ENCODE measurements around the gene TMEM9B. TPM values are rescaled to one million over a fixed set of nuclear protein-coding genes. Genes with fewer than 3 reads are reported as not detected.
A peak's percentile ranks its signal among the peaks of the same experiment; 100 is the strongest.
"Not testable (repeated sequence)": the region's sequence is repeated elsewhere in the genome, so short reads cannot be mapped to it uniquely, and the experiment has no call there.

TMEM9B gene
- 10 to 100 TPM; 17.5 to 19.1 TPM for total RNA-seq

DNA sequence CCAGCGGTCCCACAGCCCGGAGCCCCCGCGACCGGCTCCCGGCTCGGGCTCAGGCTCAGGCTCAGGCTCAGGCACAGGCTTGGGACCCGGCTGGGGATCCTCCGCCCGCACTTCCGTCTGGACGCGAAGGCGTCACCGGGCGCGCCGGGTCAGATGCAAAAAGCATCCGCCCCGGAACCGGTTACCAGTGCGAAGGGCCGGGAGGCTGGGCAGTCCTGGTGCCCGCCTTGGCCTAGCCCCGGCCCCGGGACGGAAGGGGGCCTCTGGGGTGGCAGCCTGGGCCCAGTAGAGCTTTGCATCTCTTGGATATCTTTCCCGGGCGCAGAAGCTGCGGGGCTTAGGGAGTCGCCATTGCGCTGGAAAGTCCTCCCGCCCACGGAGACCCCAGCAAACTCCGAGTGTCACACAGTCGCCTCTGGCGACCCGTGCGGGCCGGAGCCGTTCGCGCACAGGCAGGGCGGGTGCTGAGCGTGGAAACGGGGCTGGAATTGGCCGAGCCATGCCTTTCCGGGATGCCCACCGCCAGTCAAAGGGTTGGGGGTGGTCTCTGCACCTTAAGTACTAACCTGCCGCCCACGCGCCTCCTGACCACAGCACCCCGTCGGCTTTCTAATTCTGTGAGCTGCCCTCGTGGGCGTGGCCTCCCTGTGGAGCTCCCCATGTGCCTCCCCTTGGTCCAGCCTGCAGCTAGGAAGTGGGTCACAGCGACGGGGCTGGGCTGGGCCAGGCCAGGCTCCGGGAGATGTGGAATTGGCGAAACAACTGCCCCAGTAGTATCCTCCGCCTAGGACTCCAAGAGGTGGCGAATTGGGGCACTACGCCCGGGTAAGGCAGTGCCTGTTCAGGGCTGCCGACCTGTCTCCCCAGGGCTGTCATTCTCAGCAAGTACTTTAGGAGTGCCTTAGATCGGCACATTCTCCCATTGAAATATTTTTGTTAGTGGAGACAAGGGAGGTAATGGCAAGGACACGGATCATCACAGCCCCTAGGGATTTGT is at the start of gene TMEM9B:
Gene TMEM9B (minus strand): TSS at position 119 of the 997 bp plus-strand sequence. CDS start 129 bp downstream, outside the sequence.
- Mint-ChIP-seq H3K9me3 (no peaks in the 10 kb centered on the region), H3K36me3 (peaks cover 2% of the 10 kb centered on the region)

DNA sequence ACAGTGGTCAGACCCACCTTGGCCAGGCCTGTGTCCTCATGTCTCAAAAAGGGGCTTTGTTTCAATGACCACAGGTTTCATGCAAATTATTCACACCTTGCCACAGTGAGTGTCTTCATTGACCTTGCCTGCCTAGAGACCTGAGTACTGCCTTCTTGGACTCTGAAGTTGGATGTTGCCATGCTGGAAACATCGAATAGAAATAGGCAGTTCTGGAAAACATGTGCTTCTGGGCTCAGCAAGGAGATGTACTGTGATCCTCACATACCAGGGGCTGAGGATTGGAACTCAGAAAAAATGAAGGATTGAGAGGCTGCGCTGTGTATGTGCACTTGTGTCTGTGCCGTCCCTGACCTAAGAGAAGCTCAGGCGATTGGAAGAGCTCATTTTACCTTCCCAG is 49.1 kb upstream of the TMEM9B start:
- no peak for DNase-seq
- H3K4me3 Mint-ChIP-seq, result no peak overlapping the region
- POLR2A ChIA-PET, result interaction anchor here (0.6 kb wide), 1 partner anchor 98 kb away, joined by 5 read pairs; no protein-coding TSS in a partner anchor
- peaks cover 18% of the 10 kb centered on the region for H3K4me1 Mint-ChIP-seq (ENCODE audit: low read depth)
- no peaks in the 10 kb centered on the region for H3K27me3 Mint-ChIP-seq
- H3K9me3 Mint-ChIP-seq, result peaks cover 4% of the 10 kb centered on the region
- intact Hi-C loops (cut with micrococcal nuclease), result no loop called here
- no peaks in the 10 kb centered on the region for H3K36me3 Mint-ChIP-seq
- H3K27ac Mint-ChIP-seq, result no peak overlapping the region
- CTCF ChIA-PET, result interaction anchor here (1.0 to 6.7 kb wide), 6 partner anchors 20 to 493 kb away, joined by 3 to 235 read pairs (median 26); partner anchors contain the start of gene TMEM9B

More for the DNA sequence above, at the start of gene TMEM9B:
- intact Hi-C loops (cut with micrococcal nuclease), result loop anchor here (1.0 to 5.0 kb wide), 5 partner anchors 37 to 348 kb away; partner anchors contain the start of genes AKIP1 and TMEM41B
- H3K4me1 Mint-ChIP-seq (ENCODE audit: low read depth), result peaks cover 32% of the 10 kb centered on the region
- no peaks in the 10 kb centered on the region for H3K27me3 Mint-ChIP-seq
- H3K27ac Mint-ChIP-seq, result peak within 1 kb of the TSS; percentile 90
- ChIA-PET POLR2A (interaction anchor here (0.7 to 2.6 kb wide), 7 partner anchors 39 to 496 kb away, joined by 3 to 21 read pairs (median 8); partner anchors contain the start of genes AKIP1, IPO7, NRIP3 and RPL27A), CTCF (interaction anchor here (0.7 to 2.5 kb wide), 9 partner anchors 49 to 542 kb away, joined by 3 to 30 read pairs (median 3); partner anchors contain the start of genes RPL27A and TRIM66)
- DNase-seq, result peak; percentile 90
- peak within 1 kb of the TSS; percentile 94 for H3K4me3 Mint-ChIP-seq

DNA sequence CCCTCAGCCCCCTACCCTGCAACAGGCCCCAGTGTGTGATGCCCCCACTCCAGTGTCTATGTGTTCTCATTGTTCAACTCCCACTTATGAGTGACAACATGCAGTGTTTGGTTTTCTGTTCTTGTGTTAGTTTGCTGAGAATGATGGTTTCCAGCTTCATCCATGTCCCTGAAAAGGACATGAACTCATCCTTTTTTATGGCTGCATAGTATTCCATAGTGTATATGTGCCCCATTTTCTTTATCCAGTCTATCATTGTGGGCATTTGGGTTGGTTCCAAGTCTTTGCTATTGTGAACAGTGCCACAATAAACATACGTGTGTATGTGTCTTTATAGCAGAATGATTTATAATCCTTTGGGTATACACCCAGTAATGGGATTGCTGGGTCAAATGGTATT is 45.3 kb upstream of the TMEM9B start:
- H3K4me3 Mint-ChIP-seq; H3K27ac Mint-ChIP-seq; H3K4me1 Mint-ChIP-seq (ENCODE audit: low read depth); POLR2A ChIA-PET; intact Hi-C loops (cut with micrococcal nuclease); H3K36me3 Mint-ChIP-seq; H3K9me3 Mint-ChIP-seq; DNase-seq: not testable (repeated sequence)
- peaks cover 11% of the 10 kb centered on the region for H3K27me3 Mint-ChIP-seq
- CTCF ChIA-PET, result interaction anchor here (2.0 kb wide), 1 partner anchor 128 kb away, joined by 10 read pairs; no protein-coding TSS in a partner anchor

DNA sequence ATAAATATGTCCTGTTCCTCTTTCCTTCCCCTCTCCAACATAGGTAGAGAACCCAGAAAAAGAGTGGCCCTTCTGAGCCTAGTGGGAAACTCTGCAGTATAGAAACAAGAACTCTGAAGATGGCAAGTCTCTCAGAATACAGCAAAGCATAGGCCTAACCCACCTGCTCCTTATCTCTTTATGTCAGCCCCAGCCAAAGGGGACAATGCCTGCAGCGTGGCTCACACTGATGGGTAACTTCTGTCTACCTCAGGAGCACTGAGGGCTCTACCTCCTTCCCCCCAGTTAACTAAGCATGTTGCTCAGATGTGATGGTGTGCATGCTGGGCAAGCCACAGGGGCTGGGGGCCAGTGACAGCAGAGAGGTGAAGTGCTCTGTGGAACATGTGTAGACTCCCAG is 44.4 kb upstream of the TMEM9B start:
- intact Hi-C loops (cut with micrococcal nuclease), result no loop called here
- CTCF ChIA-PET, result no interaction called here
- Mint-ChIP-seq H3K27ac (no peak overlapping the region), H3K4me3 (no peak overlapping the region), H3K27me3 (peaks cover 11% of the 10 kb centered on the region), H3K36me3 (no peaks in the 10 kb centered on the region), H3K9me3 (peaks cover 4% of the 10 kb centered on the region), H3K4me1 (ENCODE audit: low read depth) (peaks cover 6% of the 10 kb centered on the region)
- no peak for DNase-seq
- POLR2A ChIA-PET, result no interaction called here

DNA sequence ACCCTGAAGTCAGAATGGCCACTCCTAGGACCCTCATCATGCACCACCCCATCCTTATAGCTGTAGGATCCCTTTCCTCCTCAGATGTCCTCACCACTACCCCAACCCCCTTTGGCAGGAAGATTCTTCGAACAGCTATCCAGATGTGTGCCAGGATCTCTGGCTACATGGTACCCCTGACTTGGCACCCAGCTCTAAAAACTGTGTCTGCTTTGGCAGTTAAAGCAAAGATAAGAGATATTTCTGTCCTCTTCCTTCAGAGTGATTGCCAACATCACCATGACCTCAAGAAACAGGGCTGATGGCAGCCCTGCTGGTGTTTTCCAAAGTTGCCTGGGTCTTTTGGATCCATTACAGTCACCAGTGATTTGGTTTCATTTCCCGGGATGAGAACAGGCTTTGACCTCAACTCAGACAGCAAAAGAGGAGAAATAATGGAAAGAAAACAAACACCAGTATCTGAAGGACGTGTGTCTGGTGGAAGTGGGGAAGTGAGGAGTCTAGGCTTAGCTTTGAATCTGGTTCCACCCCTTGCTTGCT is 43.8 kb upstream of the TMEM9B start:
- ChIA-PET CTCF (interaction anchor here (1.1 to 1.4 kb wide), 2 partner anchors 9 to 499 kb away, joined by 3 to 4 read pairs; no protein-coding TSS in a partner anchor), POLR2A (no interaction called here)
- no peaks in the 10 kb centered on the region for H3K36me3 Mint-ChIP-seq
- DNase-seq, result no peak
- H3K27ac Mint-ChIP-seq, result no peak overlapping the region
- peaks cover 4% of the 10 kb centered on the region for H3K9me3 Mint-ChIP-seq
- H3K4me1 Mint-ChIP-seq (ENCODE audit: low read depth), result peaks cover 9% of the 10 kb centered on the region
- intact Hi-C loops (cut with micrococcal nuclease), result no loop called here
- no peak overlapping the region for H3K4me3 Mint-ChIP-seq
- H3K27me3 Mint-ChIP-seq, result peaks cover 14% of the 10 kb centered on the region

DNA sequence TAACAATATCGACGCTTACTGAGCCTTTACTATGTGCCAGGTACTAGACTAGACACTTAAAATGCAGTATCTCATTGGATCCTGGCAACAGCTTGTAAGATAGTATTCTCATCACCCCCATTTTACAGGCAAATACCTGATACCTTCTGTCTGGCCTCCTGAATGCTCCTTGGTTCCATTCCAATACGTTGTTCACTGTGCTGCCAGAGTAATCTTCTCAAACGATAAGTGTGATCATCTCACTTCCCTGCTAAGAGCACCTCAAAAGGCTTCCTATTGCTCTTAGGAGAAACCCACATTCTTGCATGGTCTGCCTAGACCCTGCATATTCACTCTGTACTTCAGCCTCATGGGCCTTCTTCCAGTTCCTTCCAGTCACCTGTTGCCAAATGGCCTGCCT is 40.8 kb upstream of the TMEM9B start:
- ChIA-PET POLR2A (no interaction called here), CTCF (interaction anchor here (2.2 kb wide), 1 partner anchor 11 kb away, joined by 11 read pairs; no protein-coding TSS in a partner anchor)
- no peak for DNase-seq
- Mint-ChIP-seq H3K9me3 (peaks cover 3% of the 10 kb centered on the region), H3K4me3 (peak overlapping the region; percentile 30), H3K27me3 (peaks cover 28% of the 10 kb centered on the region), H3K36me3 (no peaks in the 10 kb centered on the region), H3K27ac (no peak overlapping the region), H3K4me1 (ENCODE audit: low read depth) (peaks cover 27% of the 10 kb centered on the region)
- intact Hi-C loops (cut with micrococcal nuclease), result no loop called here

DNA sequence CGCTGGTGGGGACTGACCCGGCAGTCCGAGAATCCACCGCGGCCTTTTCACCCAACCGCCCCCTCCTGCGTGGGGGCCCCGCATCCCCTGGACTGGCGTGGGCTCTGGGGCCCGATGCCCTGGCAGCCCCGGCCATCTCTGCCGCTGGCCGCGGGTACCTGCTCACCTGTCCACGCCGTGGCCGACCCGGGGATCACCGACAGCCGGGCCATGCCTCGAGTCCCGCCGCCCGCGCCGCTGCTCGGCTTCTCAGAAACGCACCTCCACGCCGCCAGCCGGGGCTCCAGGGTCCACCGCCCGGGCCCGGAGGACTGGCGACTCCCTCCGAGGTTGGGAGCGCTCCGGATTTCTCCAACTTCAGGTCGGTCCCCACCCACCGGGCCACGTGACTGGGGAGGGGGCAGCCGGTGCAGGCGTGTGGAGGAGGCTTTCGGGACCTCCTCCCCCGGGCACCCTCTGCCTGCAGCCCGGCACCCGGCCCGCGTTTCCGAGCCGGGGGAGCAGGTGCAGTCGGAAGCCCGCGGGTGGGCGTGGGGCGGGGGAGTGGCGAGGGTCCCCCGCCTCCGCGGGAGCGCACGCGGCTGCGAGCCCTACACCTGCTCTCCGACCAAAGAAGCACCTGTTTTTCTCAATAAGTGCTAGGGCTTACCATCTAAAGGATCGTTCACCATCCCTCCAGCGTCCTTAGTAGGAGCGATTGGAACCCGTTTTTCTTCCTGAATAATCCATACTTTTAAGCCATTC is 40.1 kb upstream of the TMEM9B start:
- ChIA-PET CTCF (interaction anchor here (1.0 to 2.3 kb wide), 2 partner anchors 11 to 502 kb away, joined by 3 to 16 read pairs; no protein-coding TSS in a partner anchor), POLR2A (interaction anchor here (1.1 to 1.4 kb wide), 2 partner anchors 39 to 133 kb away, joined by 4 read pairs; no protein-coding TSS in a partner anchor)
- no peaks in the 10 kb centered on the region for H3K36me3 Mint-ChIP-seq
- DNase-seq, result peak; percentile 21
- H3K27ac Mint-ChIP-seq, result no peak overlapping the region
- H3K27me3 Mint-ChIP-seq, result peaks cover 32% of the 10 kb centered on the region
- intact Hi-C loops (cut with micrococcal nuclease), result loop anchor here (5.0 kb wide), 1 partner anchor 458 kb away; the partner anchor contains the start of gene ZNF143
- peaks cover 27% of the 10 kb centered on the region for H3K4me1 Mint-ChIP-seq (ENCODE audit: low read depth)
- peak overlapping the region; percentile 30 for H3K4me3 Mint-ChIP-seq
- H3K9me3 Mint-ChIP-seq, result no peaks in the 10 kb centered on the region

DNA sequence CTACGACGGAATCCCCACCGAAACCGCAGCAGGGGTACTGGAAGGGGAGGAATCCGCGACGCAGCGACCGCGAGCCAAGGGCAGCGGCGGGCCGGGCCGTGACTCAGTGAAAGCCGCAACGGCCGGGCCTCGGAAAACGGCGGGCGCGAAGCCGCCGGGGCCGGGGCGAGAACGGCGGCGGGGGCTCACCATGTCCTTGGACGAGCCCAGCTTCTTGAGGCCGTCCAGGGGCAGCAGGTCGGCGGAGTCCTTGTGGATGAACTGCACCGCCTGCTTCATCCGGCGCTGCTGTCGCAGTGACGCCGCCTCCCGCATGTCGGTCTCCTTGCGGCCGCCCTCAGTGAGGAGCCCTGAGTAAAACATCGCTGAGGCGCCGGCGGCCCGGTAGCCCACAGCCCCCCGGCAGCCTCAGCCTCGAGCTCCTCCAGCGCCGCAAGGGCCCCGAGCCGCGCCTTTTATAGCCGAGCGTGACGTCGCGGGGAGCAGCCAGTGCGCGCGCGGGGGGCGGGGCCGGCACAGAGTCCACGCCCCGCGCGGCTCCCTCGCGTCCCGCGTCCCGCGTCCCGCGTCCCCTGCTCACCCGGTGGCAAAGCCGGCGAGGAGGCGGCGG is 39.4 kb upstream of the TMEM9B start, which contains the start of gene NRIP3:
Gene NRIP3 (minus strand): TSS at position 429 of the 610 bp plus-strand sequence. CDS start 66 bp downstream, at position 363.
- peaks cover 36% of the 10 kb centered on the region for H3K27me3 Mint-ChIP-seq
- peaks cover 27% of the 10 kb centered on the region for H3K4me1 Mint-ChIP-seq (ENCODE audit: low read depth)
- no peaks in the 10 kb centered on the region for H3K36me3 Mint-ChIP-seq
- no peaks in the 10 kb centered on the region for H3K9me3 Mint-ChIP-seq
- CTCF ChIA-PET, result interaction anchor here (1.0 to 2.3 kb wide), 2 partner anchors 12 to 503 kb away, joined by 3 to 16 read pairs; no protein-coding TSS in a partner anchor
- peak within 1 kb of the TSS; percentile 70 for H3K4me3 Mint-ChIP-seq
- intact Hi-C loops (cut with micrococcal nuclease), result loop anchor here (1.0 to 5.0 kb wide), 3 partner anchors 134 to 459 kb away; partner anchors contain the start of genes DENND5A and ZNF143
- peak; percentile 74 for DNase-seq
- H3K27ac Mint-ChIP-seq, result no peak within 1 kb of the TSS
- POLR2A ChIA-PET, result interaction anchor here (1.1 to 1.4 kb wide), 2 partner anchors 39 to 134 kb away, joined by 4 read pairs; no protein-coding TSS in a partner anchor

DNA sequence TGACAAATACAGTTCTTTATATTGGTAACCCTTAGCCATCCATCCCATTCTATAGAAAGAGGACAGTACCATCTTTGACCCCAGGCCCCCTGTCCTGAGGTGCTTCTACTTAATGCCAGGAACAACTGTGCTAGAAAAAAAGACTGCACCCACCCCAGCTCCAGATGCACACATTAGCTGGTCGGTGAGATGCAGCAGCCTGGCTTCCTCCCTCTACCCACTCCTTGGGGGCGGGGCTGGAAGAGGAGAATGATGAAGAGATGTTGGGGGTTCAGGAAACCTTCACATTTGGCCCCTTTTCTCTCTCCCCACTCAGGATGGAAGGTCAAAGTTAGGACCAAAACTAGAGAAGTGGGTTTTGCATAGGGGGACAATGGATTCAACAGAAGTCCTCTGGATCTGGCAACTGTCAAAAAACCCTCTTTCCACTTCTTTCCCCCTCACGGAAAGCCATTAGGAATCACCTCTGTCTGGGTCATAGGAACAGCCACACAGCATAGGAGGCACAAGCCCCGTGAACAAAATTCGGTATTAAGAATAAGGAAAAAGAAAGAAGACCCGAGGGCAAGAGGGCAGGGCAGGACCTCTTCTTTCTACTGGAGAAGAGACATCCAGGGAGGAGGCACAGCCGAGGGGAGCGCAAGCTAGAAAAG is 38.8 kb upstream of the TMEM9B start:
- H3K9me3 Mint-ChIP-seq, result no peaks in the 10 kb centered on the region
- H3K4me3 Mint-ChIP-seq, result peak overlapping the region; percentile 70
- no peaks in the 10 kb centered on the region for H3K36me3 Mint-ChIP-seq
- H3K27ac Mint-ChIP-seq, result no peak overlapping the region
- intact Hi-C loops (cut with micrococcal nuclease), result loop anchor here (1.0 to 5.0 kb wide), 3 partner anchors 134 to 459 kb away; partner anchors contain the start of genes DENND5A and ZNF143
- peaks cover 37% of the 10 kb centered on the region for H3K27me3 Mint-ChIP-seq
- H3K4me1 Mint-ChIP-seq (ENCODE audit: low read depth), result peaks cover 27% of the 10 kb centered on the region
- peak; percentile 32 for DNase-seq
- POLR2A ChIA-PET, result interaction anchor here (1.1 to 1.4 kb wide), 2 partner anchors 38 to 135 kb away, joined by 4 read pairs; no protein-coding TSS in a partner anchor
- CTCF ChIA-PET, result interaction anchor here (1.0 to 2.3 kb wide), 3 partner anchors 12 to 504 kb away, joined by 3 to 16 read pairs (median 7); no protein-coding TSS in a partner anchor

DNA sequence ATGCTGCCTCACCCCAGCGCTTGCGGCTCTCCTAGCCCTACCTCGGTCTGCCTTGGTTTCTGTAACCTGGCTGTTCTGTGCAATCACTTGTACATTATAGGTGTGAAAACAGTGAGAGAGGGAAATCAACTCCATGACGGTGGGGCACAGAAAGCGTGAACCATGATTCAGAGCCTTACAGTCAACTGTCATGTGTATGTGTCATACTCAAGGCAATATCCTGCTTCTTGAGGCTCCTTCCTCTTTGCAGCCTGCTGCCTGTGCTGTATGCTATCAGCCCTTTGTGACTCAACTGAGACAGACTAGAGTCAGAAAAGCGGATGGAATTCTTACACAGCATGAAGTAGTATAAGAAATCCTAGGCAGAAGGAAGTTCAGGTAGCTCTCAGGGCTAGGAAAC is 37.5 kb upstream of the TMEM9B start:
- Mint-ChIP-seq H3K27ac (no peak overlapping the region), H3K4me3 (no peak overlapping the region), H3K27me3 (peaks cover 37% of the 10 kb centered on the region), H3K36me3 (no peaks in the 10 kb centered on the region), H3K9me3 (no peaks in the 10 kb centered on the region), H3K4me1 (ENCODE audit: low read depth) (peaks cover 27% of the 10 kb centered on the region)
- CTCF ChIA-PET, result interaction anchor here (1.2 to 1.6 kb wide), 3 partner anchors 15 to 136 kb away, joined by 3 to 7 read pairs (median 5); no protein-coding TSS in a partner anchor
- peak; percentile 75 for DNase-seq
- intact Hi-C loops (cut with micrococcal nuclease), result loop anchor here (1.0 to 5.0 kb wide), 6 partner anchors 19 to 461 kb away; partner anchors contain the start of genes DENND5A, TMEM9B and ZNF143
- POLR2A ChIA-PET, result no interaction called here
